Right lobe of liver (tissue), 4 donors: ENCODE results near the gene MTMR11.

Source experiments
- POLR2A ChIP-seq: fragments of 450-650 bp; IDR thresholded peaks from one replicate; pipeline ENCODE4 v1.6.1; 2017; ENCODE audit warnings: antibody characterized with exemption, mild to moderate bottlenecking
- TF ChIP-seq, protein P1 (sequence below), 4 donors: fragments of 200-600 bp in 3 of 4; fragments of 450-650 bp in 1 of 4; IDR thresholded peaks; one replicate each; pipeline versions ENCODE4 v1.5.1 to v1.8.0; 2016 to 2022; ENCODE audit warnings: antibody characterized with exemption in 4 of 4, mild to moderate bottlenecking in 2 of 4
- donor health status: DM: no; HTN: no; CAD: no.
- donor health status: DM: no; HTN: no; CAD: no.
- donor health status: DM: no; HTN: yes; CAD: no.

DNA sequence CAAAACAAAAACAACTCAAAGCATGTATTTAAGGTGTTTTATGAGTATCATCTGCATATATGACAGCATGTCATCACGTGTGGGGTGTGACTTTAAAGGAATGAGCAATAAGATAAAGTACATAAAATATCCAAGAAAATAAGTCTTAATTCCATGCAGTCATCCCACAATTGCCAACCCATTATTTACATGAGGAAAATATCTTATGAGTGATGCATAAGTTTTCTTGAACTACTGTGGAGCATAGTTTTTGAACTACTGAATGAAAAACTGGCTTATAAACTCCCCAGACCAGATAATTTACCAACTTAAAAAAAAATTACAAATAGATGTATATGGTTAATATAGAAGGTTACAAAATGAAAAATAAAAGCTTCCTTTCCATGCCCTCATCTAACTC lies 29.7 kb upstream of the MTMR11 start:
- TF ChIP-seq, protein P1, sequence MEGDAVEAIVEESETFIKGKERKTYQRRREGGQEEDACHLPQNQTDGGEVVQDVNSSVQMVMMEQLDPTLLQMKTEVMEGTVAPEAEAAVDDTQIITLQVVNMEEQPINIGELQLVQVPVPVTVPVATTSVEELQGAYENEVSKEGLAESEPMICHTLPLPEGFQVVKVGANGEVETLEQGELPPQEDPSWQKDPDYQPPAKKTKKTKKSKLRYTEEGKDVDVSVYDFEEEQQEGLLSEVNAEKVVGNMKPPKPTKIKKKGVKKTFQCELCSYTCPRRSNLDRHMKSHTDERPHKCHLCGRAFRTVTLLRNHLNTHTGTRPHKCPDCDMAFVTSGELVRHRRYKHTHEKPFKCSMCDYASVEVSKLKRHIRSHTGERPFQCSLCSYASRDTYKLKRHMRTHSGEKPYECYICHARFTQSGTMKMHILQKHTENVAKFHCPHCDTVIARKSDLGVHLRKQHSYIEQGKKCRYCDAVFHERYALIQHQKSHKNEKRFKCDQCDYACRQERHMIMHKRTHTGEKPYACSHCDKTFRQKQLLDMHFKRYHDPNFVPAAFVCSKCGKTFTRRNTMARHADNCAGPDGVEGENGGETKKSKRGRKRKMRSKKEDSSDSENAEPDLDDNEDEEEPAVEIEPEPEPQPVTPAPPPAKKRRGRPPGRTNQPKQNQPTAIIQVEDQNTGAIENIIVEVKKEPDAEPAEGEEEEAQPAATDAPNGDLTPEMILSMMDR (IDR thresholded peaks at IDR 0.05): no peak
- no peak for TF ChIP-seq POLR2A
